Activated naive CD4-positive, alpha-beta T cell treated with anti-CD3 and anti-CD28 coated beads, Interleukin-2, amount 50 U/mL, for 24 hours (primary cell): ENCODE data around the gene STRAP.

ENCODE experiments used
- H3K27ac Mint-ChIP-seq: one replicate; pipeline ENCODE4 v1.8.0; 2021; ENCODE audit warnings: mild to moderate bottlenecking, mixed read lengths
- H3K27me3 Mint-ChIP-seq: one replicate; pipeline ENCODE4 v1.8.0; 2021; ENCODE audit warnings: mixed read lengths
- H3K36me3 Mint-ChIP-seq: one replicate; pipeline ENCODE4 v1.8.0; 2021; ENCODE audit warnings: mixed read lengths
- H3K4me1 Mint-ChIP-seq: one replicate; pipeline ENCODE4 v1.8.0; 2021; ENCODE audit warnings: mixed read lengths
- H3K4me3 Mint-ChIP-seq: one replicate; pipeline ENCODE4 v1.8.0; 2021; ENCODE audit warnings: mild to moderate bottlenecking, mixed read lengths
- H3K9me3 Mint-ChIP-seq: one replicate; pipeline ENCODE4 v1.8.0; 2021; ENCODE audit warnings: mixed read lengths

The STRAP gene, protein sequence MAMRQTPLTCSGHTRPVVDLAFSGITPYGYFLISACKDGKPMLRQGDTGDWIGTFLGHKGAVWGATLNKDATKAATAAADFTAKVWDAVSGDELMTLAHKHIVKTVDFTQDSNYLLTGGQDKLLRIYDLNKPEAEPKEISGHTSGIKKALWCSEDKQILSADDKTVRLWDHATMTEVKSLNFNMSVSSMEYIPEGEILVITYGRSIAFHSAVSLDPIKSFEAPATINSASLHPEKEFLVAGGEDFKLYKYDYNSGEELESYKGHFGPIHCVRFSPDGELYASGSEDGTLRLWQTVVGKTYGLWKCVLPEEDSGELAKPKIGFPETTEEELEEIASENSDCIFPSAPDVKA

DNA sequence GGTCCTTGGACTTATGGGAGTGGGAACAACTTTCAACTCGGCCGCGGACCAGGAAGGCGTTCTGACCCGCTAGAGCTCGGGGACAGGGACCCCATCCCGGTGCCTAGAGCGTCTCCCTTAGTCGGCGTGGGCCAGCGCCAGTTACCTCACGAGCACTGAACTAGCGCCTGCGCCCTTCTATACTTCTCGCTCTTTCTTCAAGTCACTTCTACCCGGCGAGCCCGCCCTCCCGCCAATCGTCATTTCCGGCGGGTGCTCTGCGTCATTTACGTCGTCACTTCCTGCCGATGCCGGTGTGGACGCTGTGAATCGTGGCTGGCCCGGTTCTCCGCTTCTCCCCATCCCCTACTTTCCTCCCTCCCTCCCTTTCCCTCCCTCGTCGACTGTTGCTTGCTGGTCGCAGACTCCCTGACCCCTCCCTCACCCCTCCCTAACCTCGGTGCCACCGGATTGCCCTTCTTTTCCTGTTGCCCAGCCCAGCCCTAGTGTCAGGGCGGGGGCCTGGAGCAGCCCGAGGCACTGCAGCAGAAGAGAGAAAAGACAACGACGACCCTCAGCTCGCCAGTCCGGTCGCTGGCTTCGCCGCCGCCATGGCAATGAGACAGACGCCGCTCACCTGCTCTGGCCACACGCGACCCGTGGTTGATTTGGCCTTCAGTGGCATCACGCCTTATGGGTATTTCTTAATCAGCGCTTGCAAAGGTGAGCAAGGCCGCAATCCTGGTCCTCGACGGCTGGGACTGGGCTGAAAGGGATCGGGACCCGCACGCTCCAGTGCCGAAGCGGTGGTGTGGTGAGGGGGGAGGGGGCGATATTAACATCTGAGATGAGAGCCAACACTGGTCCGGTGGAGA is at the start of gene STRAP:
STRAP (plus strand) TSS at position 270 of the 854 bp plus-strand sequence; CDS start at position 591, 321 bp downstream.
- peak within 1 kb of the TSS; percentile 95 for H3K4me3 Mint-ChIP-seq
- H3K27ac Mint-ChIP-seq = peak within 1 kb of the TSS; percentile 97
- H3K27me3 Mint-ChIP-seq = no peaks in the 10 kb centered on the region
- peaks cover 51% of the 10 kb centered on the region for H3K4me1 Mint-ChIP-seq
- no peaks in the 10 kb centered on the region for H3K9me3 Mint-ChIP-seq
- peaks cover 23% of the 10 kb centered on the region for H3K36me3 Mint-ChIP-seq

DNA sequence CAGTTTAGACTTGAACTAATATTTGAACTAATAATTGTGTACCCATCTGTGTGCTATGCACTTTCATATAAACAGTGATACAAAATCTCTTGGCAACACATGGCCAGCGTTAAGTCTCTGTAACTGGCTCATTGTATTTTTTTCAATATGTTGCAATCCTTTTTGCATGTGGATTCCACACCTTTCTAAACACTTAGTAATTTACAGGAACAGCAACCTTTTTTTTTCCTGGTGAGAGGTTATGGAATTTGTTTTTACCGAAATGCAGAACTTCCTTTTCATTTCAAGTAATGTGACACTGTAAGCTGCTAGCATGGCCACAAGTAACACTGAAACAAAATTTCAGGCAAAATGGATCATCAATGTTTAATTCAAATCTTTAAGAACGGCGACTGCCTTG is 47.6 kb upstream of the STRAP start:
- H3K9me3 Mint-ChIP-seq = no peaks in the 10 kb centered on the region

DNA sequence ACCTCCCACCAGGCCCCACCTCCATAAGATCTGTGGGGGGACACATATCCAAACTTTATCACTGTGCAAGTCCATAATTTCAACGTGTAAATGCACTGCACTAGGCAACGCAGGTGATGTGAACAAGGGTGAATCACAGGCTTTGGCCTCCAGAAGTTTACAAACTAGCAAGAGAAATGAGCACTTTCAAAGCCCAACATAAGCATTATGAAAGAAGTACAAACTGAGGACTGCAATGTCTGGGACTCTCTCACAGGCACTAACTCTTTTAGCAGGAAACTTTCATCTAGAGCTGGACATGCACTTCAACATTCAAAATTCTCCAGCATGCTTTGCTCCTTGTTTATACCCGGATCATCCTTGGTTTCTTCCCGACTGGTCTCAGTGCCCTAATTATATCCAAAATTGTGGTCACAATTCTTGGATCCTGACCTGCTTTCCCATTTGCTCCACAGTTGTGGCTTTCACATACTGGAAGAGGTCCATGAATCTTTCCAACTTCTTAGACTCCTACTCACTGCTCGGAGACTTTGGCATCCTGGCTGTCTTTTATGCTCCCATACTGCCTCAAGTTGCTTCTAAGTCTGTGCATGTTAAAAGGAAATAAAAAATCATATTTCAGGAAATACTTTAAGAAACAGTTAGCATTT is 44.9 kb upstream of the STRAP start:
- Mint-ChIP-seq H3K36me3 (no peaks in the 10 kb centered on the region), H3K27me3 (peaks cover 3% of the 10 kb centered on the region), H3K4me1 (no peaks in the 10 kb centered on the region), H3K4me3 (no peak overlapping the region), H3K9me3 (no peaks in the 10 kb centered on the region), H3K27ac (no peak overlapping the region)

More for the DNA sequence above, 47.6 kb upstream of the STRAP start:
- H3K4me1 Mint-ChIP-seq = no peaks in the 10 kb centered on the region
- H3K36me3 Mint-ChIP-seq = no peaks in the 10 kb centered on the region
- H3K27me3 Mint-ChIP-seq = peaks cover 3% of the 10 kb centered on the region
- no peak overlapping the region for H3K4me3 Mint-ChIP-seq
- no peak overlapping the region for H3K27ac Mint-ChIP-seq

DNA sequence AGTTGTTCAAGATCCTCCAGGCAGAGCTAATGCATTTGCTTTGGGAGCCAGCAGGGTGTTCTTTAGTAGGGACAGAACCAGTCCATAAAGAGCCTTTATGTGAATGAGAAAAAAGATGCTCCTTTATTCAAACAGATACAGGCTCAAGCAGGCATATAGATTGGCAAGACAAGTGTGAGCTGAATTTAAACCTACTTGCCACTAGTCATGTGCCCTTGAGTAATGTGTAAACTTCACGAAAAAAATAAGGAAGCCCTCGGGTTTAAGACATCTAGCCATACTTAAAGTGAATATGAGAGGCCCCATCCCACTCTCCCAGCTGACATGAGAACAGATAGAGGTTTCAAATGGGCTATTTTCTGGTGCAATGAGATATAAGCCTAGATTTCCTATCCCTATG is 43.1 kb upstream of the STRAP start:
- Mint-ChIP-seq H3K36me3 (no peaks in the 10 kb centered on the region), H3K27ac (no peak overlapping the region), H3K4me3 (no peak overlapping the region), H3K4me1 (no peaks in the 10 kb centered on the region), H3K9me3 (no peaks in the 10 kb centered on the region), H3K27me3 (peaks cover 3% of the 10 kb centered on the region)

DNA sequence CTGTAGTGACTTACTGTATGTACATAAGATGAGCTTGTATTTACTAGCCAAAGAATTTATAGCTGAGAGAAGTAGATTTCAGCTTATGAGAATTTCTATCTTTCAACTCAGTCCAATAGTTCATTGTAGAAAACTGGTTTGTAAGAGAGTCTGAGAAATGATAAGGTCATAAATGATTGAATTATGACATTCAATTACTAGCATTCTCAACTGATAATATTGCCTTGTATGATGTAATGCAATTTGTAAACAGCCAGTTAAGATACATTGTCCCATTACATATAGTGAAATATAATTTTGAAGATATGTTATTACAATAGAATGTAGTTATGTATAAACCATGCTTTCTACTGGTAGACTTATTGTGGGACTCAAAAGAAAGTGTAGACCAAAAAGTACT is 42.5 kb upstream of the STRAP start:
- peaks cover 3% of the 10 kb centered on the region for H3K27me3 Mint-ChIP-seq
- H3K4me1 Mint-ChIP-seq = no peaks in the 10 kb centered on the region
- H3K36me3 Mint-ChIP-seq = no peaks in the 10 kb centered on the region
- H3K4me3 Mint-ChIP-seq = no peak overlapping the region
- no peak overlapping the region for H3K27ac Mint-ChIP-seq
- no peaks in the 10 kb centered on the region for H3K9me3 Mint-ChIP-seq

DNA sequence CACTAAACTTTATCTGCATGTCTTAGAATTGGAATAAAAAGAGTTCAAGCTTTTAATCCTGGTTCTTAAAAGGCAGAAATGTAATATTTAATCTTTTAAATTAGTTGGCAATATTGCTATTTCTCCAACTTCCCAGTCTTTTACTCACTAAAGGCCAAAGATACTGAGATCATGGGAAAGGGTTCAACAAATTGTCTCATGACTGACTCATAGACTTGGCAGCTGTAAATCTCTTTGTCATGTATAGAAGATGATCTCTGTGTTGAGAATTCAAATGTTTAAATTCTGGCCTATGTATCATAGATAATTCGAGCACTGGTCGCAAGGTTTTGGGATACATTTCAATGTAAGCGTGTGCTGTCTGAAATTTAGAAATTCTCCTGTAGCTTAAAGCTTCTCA is 40.1 kb upstream of the STRAP start:
- Mint-ChIP-seq H3K27me3 (peaks cover 3% of the 10 kb centered on the region), H3K4me3 (no peak overlapping the region), H3K27ac (no peak overlapping the region), H3K36me3 (no peaks in the 10 kb centered on the region), H3K9me3 (no peaks in the 10 kb centered on the region), H3K4me1 (no peaks in the 10 kb centered on the region)

DNA sequence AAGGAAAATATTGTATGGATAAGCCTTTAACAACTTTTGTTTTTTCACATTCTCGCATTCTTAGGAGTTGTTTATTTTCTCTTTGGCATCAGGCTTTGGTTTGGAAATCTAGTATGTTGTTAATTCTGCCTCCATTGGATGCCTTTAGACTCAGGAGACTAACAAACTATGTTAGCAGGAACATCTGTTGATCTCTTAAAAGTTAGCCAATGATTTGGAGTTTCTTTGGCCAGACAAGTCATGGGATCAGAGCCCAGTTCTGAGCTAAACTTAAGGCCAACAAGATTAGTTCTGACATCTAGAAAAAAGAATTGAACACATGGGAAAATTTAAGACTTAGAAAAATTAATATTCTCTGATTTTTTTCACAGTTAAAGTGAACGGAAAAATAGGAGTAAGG is 35.3 kb upstream of the STRAP start:
- Mint-ChIP-seq H3K27me3 (no peaks in the 10 kb centered on the region), H3K36me3 (no peaks in the 10 kb centered on the region), H3K4me3 (no peak overlapping the region), H3K9me3 (no peaks in the 10 kb centered on the region), H3K27ac (no peak overlapping the region), H3K4me1 (no peaks in the 10 kb centered on the region)

DNA sequence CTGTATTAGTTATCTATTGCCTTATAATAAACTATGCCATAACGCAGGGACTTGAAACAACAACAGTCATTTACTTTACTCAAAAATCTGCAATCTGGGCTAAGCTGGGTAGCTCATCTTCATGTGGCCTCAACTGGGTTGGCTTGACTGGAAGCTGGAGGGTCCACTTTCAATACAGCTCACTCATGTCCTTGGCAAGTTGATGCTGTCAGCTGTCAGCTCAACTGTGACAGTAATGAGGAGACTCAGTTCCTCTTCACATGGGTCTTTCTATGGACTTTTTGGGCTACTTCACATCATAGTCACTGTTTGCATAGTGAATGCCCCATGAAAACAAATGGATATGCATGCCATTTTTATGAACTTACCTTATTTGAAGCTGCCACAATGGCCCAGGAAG is 33.6 kb upstream of the STRAP start:
- H3K27ac Mint-ChIP-seq = no peak overlapping the region
- H3K9me3 Mint-ChIP-seq = no peaks in the 10 kb centered on the region
- no peaks in the 10 kb centered on the region for H3K4me1 Mint-ChIP-seq
- H3K27me3 Mint-ChIP-seq = no peaks in the 10 kb centered on the region
- H3K4me3 Mint-ChIP-seq = no peak overlapping the region
- H3K36me3 Mint-ChIP-seq = no peaks in the 10 kb centered on the region

DNA sequence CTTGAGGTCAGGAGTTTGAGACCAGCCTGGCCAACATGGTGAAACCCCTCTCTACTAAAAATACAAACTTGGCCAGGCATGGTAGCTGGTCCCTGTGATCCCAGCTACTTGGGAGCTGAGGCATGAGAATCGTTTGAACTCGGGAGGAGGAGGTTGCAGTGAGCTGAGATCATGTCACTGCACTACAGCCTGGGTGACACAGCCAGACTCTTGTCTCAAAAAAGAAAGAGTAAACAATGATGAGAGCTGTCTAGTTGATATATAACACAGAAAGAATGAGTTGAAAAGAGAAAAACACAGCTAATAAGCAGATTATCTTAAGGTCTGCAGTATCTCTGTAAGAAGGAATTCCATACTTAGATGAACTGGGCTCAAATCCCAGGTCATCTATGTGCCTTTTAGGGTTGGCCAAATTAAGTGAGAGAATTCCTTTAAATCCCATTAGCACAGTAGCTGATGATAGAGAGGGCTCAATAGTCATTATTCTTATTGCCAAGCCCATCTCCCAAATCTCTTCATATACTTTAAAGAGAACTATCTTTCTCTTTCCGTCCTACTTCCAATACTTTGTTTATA is 31.1 kb upstream of the STRAP start:
- H3K4me1 Mint-ChIP-seq = no peaks in the 10 kb centered on the region
- H3K36me3 Mint-ChIP-seq = no peaks in the 10 kb centered on the region
- H3K9me3 Mint-ChIP-seq = no peaks in the 10 kb centered on the region
- no peak overlapping the region for H3K4me3 Mint-ChIP-seq
- no peak overlapping the region for H3K27ac Mint-ChIP-seq
- H3K27me3 Mint-ChIP-seq = no peaks in the 10 kb centered on the region

DNA sequence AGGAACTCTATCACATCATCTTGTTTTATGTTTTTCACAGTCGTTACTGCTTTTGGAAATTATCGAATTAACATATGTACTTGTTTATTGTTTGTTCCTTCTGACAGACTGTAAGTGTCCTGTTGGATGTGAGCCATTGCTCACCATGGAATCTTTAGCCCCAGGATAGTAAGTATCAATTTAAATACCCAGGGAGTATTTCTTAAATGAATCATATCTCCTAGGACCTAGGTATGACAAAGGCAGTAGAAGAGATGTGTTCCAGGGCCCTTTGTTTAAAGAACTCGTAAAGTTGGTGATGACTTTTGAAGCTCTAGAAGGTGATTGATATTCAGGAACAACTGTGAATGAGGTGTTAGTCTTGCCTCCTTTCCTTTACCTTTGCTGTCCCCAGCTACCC is 30.3 kb upstream of the STRAP start:
- no peak overlapping the region for H3K27ac Mint-ChIP-seq
- no peaks in the 10 kb centered on the region for H3K9me3 Mint-ChIP-seq
- no peaks in the 10 kb centered on the region for H3K36me3 Mint-ChIP-seq
- H3K4me3 Mint-ChIP-seq = no peak overlapping the region
- no peaks in the 10 kb centered on the region for H3K27me3 Mint-ChIP-seq
- no peaks in the 10 kb centered on the region for H3K4me1 Mint-ChIP-seq

DNA sequence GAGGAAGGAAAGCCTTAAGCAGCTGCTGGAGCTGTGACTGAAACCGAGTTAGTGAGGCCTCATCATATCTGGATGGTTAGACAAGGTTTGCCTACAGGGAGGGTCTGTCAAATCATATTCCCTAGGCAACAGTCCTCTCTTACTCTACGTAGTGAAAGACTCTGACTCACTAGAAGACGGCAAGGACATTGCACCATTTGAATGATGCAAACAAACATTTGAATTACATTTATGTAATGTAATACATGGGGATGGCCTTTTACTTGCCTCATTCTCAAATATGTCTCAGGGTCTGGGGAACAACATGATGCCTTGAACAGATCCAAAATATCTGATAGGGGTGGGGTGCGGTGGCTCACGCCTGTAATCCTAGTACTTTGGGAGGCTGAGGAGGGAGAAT is 29.8 kb upstream of the STRAP start:
- Mint-ChIP-seq H3K36me3 (no peaks in the 10 kb centered on the region), H3K4me1 (no peaks in the 10 kb centered on the region), H3K27ac (no peak overlapping the region), H3K27me3 (no peaks in the 10 kb centered on the region), H3K4me3 (no peak overlapping the region), H3K9me3 (no peaks in the 10 kb centered on the region)

DNA sequence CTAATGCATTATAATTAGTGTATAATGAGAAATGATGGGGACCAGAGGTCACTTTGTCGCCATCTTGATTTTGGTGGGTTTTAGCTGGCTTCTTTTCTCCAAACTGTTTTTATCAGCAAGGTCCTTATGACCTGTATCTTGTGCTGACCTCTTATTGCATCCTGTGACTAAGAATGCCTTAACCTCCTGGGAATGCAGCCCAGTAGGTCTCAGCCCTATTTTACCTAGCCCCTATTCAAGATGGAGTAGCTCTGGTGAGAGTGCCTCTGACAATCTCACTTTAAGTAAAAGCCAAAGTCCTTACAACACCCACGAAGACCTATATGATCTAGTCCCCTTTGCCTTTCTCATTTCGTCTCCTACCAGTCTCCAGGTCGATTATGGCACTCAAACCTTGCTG is 28.3 kb upstream of the STRAP start:
- Mint-ChIP-seq H3K36me3 (no peaks in the 10 kb centered on the region), H3K4me3 (no peak overlapping the region), H3K9me3 (no peaks in the 10 kb centered on the region), H3K27ac (no peak overlapping the region), H3K27me3 (peaks cover 1% of the 10 kb centered on the region), H3K4me1 (no peaks in the 10 kb centered on the region)

DNA sequence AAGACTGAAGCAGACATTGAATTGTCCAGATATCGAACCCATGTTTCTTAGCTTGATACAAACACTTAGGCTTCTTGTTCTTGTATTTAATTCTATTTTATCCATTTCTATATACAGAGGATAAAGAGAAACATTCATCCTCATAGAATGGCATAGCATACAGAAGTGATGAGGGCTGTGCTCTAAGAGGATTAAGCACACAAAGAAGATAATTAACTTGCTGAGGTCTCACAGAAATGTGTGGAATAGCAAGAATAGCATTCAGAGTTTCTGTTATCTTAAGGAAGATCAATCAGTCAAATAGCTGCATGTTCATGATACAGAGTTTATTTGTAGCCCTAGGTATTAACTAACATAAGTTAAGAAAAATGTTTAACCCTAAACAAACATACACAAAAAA is 27.3 kb upstream of the STRAP start:
- Mint-ChIP-seq H3K27me3 (peaks cover 7% of the 10 kb centered on the region), H3K36me3 (no peaks in the 10 kb centered on the region), H3K4me3 (no peak overlapping the region), H3K9me3 (no peaks in the 10 kb centered on the region), H3K27ac (no peak overlapping the region), H3K4me1 (no peaks in the 10 kb centered on the region)

DNA sequence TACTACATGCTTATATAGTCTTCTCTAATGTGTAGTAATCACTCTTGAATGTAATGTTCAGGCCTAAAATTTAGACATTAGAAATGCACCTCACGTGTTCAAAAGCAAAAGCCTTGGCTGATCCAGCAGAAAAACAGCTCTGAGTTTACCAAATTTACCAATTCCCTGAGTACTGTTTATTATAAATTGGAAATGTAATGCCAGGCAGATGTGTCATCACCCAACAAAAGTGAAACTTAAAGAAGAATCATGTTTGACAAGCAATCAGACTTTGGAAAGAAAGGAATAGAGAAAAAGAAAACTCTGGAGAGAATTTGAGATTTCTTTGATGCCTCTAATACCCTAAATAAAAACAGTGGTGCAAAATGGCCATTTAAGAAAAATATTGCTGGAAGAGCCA is 26.5 kb upstream of the STRAP start:
- Mint-ChIP-seq H3K27me3 (peaks cover 7% of the 10 kb centered on the region), H3K36me3 (no peaks in the 10 kb centered on the region), H3K9me3 (no peaks in the 10 kb centered on the region), H3K27ac (no peak overlapping the region), H3K4me1 (no peaks in the 10 kb centered on the region), H3K4me3 (no peak overlapping the region)

DNA sequence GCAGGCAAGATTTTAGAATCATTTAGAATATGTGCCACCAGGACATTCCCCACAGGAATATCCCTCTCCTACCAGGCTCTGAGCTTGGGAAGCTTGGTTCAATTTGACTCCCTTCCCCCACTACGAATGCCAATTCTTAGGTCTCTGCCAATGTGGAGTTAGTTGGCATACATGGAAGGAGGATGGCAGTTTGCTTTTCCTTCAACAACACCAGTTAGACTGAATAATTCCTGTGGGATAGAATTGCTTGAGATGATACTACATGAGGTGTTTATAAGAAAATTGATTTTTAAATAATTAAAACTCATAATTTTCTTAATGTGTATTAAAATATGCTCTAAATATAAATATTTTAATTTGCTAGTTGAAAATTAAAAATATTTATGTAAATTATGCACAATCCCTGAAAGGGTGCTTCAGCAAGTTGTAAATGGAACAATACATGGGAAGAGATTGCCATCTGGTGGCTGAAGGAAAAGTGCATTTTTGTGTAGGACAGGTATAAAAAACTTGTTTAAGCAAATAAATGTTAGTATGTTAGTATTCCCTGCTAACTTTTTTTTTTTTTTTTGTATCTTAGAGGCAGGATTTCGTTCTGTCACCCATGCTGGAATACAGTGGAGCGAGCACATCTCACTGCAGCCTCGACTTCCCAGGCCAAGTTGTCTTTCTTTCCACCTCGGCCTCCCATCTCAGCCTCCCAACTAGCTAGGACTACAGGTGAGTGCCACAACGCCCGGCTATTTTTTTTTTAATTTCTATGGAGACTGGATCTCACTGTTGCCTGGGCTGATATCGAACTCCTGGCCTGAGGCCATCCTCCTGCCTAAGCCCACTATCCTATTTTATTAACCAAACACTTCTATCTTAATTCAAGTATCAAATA is 25.8 kb upstream of the STRAP start:
- Mint-ChIP-seq H3K27ac (no peak overlapping the region), H3K9me3 (no peaks in the 10 kb centered on the region), H3K4me1 (no peaks in the 10 kb centered on the region), H3K36me3 (no peaks in the 10 kb centered on the region), H3K4me3 (no peak overlapping the region), H3K27me3 (peaks cover 7% of the 10 kb centered on the region)
